Esophagus muscularis mucosa (tissue), 3 donors: ENCODE measurements around the gene PLPPR3.

Experiments
- POLR2A ChIP-seq: fragments of 450-650 bp; IDR thresholded peaks from one replicate; pipeline ENCODE4 v1.6.1; 2017; ENCODE audit warnings: antibody characterized with exemption, moderate library complexity, mild to moderate bottlenecking, low read depth
- POLR2AphosphoS5 ChIP-seq, 2 donors: sonication (generic); formaldehyde crosslinking; IDR thresholded peaks; one replicate each; pipeline ENCODE4 v1.6.1; 2017; ENCODE audit warnings: antibody characterized with exemption in 2 of 2
- TF ChIP-seq, protein P1 (sequence below), 3 experiments: fragments of 200-600 bp in 2 of 3; fragments of 450-650 bp in 1 of 3; sonication (generic) in 2 of 3; IDR thresholded peaks; one replicate each; pipeline ENCODE4 v1.5.1; 2017 to 2019; ENCODE audit warnings: antibody characterized with exemption in 3 of 3, mild to moderate bottlenecking in 2 of 3, moderate library complexity in 1 of 3

DNA sequence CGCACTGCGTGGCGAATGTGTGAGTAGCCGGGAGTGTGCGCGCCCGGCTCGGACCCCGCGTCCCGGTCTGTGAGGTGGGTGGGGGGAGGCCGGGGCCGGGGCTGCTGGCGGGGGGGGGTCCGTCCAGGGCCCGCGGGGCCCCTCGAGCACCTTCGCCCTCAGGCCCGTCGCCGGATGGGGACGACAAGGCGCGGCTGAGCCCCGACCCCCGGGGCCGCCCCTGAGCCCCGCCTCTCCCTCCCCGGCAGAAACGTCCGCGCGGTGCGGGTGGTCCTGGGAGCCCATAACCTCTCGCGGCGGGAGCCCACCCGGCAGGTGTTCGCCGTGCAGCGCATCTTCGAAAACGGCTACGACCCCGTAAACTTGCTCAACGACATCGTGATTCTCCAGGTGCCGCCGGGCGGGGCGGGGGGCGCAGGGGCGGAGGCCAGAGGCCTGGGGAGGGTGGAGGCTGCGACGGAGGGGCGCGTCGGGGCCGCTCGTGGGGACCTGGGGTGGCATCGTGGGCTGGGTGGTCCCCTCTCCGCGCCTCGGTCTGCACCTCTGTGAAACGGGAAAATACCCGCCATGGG is 31.3 kb upstream of the PLPPR3 start:
- TF ChIP-seq, protein P1, sequence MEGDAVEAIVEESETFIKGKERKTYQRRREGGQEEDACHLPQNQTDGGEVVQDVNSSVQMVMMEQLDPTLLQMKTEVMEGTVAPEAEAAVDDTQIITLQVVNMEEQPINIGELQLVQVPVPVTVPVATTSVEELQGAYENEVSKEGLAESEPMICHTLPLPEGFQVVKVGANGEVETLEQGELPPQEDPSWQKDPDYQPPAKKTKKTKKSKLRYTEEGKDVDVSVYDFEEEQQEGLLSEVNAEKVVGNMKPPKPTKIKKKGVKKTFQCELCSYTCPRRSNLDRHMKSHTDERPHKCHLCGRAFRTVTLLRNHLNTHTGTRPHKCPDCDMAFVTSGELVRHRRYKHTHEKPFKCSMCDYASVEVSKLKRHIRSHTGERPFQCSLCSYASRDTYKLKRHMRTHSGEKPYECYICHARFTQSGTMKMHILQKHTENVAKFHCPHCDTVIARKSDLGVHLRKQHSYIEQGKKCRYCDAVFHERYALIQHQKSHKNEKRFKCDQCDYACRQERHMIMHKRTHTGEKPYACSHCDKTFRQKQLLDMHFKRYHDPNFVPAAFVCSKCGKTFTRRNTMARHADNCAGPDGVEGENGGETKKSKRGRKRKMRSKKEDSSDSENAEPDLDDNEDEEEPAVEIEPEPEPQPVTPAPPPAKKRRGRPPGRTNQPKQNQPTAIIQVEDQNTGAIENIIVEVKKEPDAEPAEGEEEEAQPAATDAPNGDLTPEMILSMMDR (IDR thresholded peaks at IDR 0.05): no peak
- TF ChIP-seq POLR2AphosphoS5 (IDR thresholded peaks at IDR 0.05) (no peak), POLR2A (no peak)
